Uterus (tissue), 2 donors: ENCODE measurements around the gene SOCS4.

Experiments used
- POLR2A ChIP-seq, 2 donors: fragments of 450-650 bp; IDR thresholded peaks; one replicate each; pipeline ENCODE4 v1.6.1; 2016; ENCODE audit warnings: antibody characterized with exemption in 2 of 2, mild to moderate bottlenecking in 1 of 2, moderate library complexity in 1 of 2
- TF ChIP-seq, protein P1 (sequence below), 4 experiments: fragments of 200-600 bp in 2 of 4; fragments of 450-650 bp in 2 of 4; sonication (generic) in 2 of 4; IDR thresholded peaks; one replicate each; pipeline ENCODE4 v1.5.1; 2016 to 2019; ENCODE audit warnings: antibody characterized with exemption in 4 of 4, mild to moderate bottlenecking in 2 of 4, moderate library complexity in 1 of 4

- TF ChIP-seq POLR2A (IDR thresholded peaks at IDR 0.05), result no peak
- TF ChIP-seq, protein P1, sequence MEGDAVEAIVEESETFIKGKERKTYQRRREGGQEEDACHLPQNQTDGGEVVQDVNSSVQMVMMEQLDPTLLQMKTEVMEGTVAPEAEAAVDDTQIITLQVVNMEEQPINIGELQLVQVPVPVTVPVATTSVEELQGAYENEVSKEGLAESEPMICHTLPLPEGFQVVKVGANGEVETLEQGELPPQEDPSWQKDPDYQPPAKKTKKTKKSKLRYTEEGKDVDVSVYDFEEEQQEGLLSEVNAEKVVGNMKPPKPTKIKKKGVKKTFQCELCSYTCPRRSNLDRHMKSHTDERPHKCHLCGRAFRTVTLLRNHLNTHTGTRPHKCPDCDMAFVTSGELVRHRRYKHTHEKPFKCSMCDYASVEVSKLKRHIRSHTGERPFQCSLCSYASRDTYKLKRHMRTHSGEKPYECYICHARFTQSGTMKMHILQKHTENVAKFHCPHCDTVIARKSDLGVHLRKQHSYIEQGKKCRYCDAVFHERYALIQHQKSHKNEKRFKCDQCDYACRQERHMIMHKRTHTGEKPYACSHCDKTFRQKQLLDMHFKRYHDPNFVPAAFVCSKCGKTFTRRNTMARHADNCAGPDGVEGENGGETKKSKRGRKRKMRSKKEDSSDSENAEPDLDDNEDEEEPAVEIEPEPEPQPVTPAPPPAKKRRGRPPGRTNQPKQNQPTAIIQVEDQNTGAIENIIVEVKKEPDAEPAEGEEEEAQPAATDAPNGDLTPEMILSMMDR (IDR thresholded peaks at IDR 0.05), result no peak
Observed at GRCh38 chr14:55015006-55015405, 12.0 kb upstream of the SOCS4 start.
